GM13976 (cell line): ENCODE results near the gene AURKA.

Experiments
- DNase-seq: peaks from one replicate; pipeline ENCODE4 v3.0.0; 2012; ENCODE audit warnings: low spot score
- in situ Hi-C: fragments of 300-500 bp; cut with MboI; formaldehyde crosslinking; loops from one replicate; pipeline ENCODE4 v1.12.0; 2022; ENCODE audit warnings: low sequenced_read_pairs, mixed read lengths, inconsistent platforms; ENCODE audit not compliant: unreplicated experiment
- TF ChIP-seq, protein P1 (sequence below): IDR thresholded peaks from 2 replicates; pipeline ENCODE4 v1.5.1; 2012; ENCODE audit warnings: borderline replicate concordance, mild to moderate bottlenecking; ENCODE audit not compliant: insufficient read depth; ENCODE audit errors: extremely low read depth, missing control alignments, control extremely low read depth

AURKA gene

GRCh38 chr20:56323656-56324055 is 68.4 kb downstream of the AURKA start:
- in situ Hi-C loops, result no loop called here
- TF ChIP-seq, protein P1, sequence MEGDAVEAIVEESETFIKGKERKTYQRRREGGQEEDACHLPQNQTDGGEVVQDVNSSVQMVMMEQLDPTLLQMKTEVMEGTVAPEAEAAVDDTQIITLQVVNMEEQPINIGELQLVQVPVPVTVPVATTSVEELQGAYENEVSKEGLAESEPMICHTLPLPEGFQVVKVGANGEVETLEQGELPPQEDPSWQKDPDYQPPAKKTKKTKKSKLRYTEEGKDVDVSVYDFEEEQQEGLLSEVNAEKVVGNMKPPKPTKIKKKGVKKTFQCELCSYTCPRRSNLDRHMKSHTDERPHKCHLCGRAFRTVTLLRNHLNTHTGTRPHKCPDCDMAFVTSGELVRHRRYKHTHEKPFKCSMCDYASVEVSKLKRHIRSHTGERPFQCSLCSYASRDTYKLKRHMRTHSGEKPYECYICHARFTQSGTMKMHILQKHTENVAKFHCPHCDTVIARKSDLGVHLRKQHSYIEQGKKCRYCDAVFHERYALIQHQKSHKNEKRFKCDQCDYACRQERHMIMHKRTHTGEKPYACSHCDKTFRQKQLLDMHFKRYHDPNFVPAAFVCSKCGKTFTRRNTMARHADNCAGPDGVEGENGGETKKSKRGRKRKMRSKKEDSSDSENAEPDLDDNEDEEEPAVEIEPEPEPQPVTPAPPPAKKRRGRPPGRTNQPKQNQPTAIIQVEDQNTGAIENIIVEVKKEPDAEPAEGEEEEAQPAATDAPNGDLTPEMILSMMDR, result no peak

GRCh38 chr20:56323206-56323605 is 68.8 kb downstream of the AURKA start:
- in situ Hi-C loops, result no loop called here
- no peak for DNase-seq
- TF ChIP-seq, protein P1, result no peak

More at GRCh38 chr20:56323656-56324055, 68.4 kb downstream of the AURKA start:
- DNase-seq, result no peak

DNA sequence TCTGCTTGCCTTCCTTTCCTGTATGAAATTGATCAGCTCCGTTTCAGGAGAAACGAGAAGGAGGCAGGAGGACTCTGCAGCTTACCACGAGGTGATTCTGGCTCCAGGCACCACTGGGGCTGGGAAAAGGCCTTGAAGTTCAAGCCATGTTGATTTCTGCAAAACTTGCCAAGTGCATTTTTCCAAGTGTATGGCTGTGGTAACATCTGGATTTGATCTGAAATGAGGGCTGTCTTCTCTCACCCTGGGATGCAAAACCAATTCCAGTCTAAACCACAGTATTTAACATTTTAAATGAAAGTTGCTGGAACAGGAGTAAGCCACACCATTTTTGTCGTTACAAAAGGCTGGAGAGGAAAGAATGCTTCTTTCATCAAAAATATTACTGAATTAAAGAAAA is 69.3 kb downstream of the AURKA start:
- TF ChIP-seq, protein P1, result no peak
- DNase-seq, result no peak
- in situ Hi-C loops, result no loop called here
